HepG2 (cell line): ENCODE results near the gene FBN3. TPM values are rescaled to one million over a fixed set of nuclear protein-coding genes. Genes with fewer than 3 reads are reported as not detected.

Experiments used
- ATAC-seq: fragments of 200-7000 bp; cut with Tn5 transposase; 3 replicates; pipeline ENCODE4 v1.9.1; 2020; ENCODE audit warnings: mild to moderate bottlenecking, moderate library complexity
- BruUV-seq: library from RNA; stranded (reverse); fragments of 400-500 nt; replicated peaks from 2 replicates; lab custom pipeline; 2021; lab: Mats Ljungman, UMichigan
- CTCF ChIA-PET: fragments of 300-600 bp; formaldehyde crosslinking; extraction: SDS; loops from one replicate; lab custom pipeline; 2021; ENCODE audit warnings: low total read pairs, inconsistent platforms, low intra/inter-chr PET ratio; lab: Yijun Ruan, JAX
- POLR2A ChIA-PET: fragments of 350-600 bp; sonication (Branson Sonifier 250); formaldehyde crosslinking; loops from one replicate; lab custom pipeline; 2020; ENCODE audit warnings: antibody characterized with exemption, inconsistent platforms; lab: Yijun Ruan, JAX
- DNase-seq: peaks from one replicate; pipeline ENCODE4 v3.0.0-alpha.2; 2015; ENCODE audit warnings: low spot score
- FAIRE-seq: peaks from 3 replicates; lab custom pipeline; 2011; peaks lifted over from hg19 to GRCh38; lab: Jason Lieb, UNC
- H2AFZ ChIP-seq: one replicate; pipeline ENCODE4 v1.6.1; 2011; ENCODE audit warnings: low read length, inconsistent platforms
- H3K27ac ChIP-seq: fragments of 300-600 bp; 3 replicates; pipeline ENCODE4 v1.8.0; 2011; ENCODE audit warnings: mixed run types, mild to moderate bottlenecking, mixed read lengths, low read length, inconsistent platforms; ENCODE audit not compliant: insufficient read depth; ENCODE audit errors: extremely low read length
- H3K27me3 ChIP-seq, 2 experiments: fragments of 200-600 bp in 1 of 2; 2 replicates in 1 of 2; 3 replicates in 1 of 2; pipeline versions ENCODE4 v1.6.0 to v1.8.0; 2011; ENCODE audit warnings: low read length in 2 of 2, mild to moderate bottlenecking in 2 of 2, moderate library complexity in 2 of 2, inconsistent platforms in 1 of 2; ENCODE audit not compliant: insufficient read depth in 2 of 2, control insufficient read depth in 1 of 2
- H3K36me3 ChIP-seq, 2 experiments: fragments of 200-600 bp in 1 of 2; replicated peaks in 1 of 2; 2 replicates in 1 of 2; 3 replicates in 1 of 2; pipeline versions ENCODE4 v1.5.1 to v1.8.0; 2011; ENCODE audit warnings: low read length in 2 of 2, inconsistent platforms in 1 of 2; ENCODE audit not compliant: insufficient read depth in 2 of 2, control insufficient read depth in 1 of 2
- H3K4me1 ChIP-seq: 2 replicates; pipeline ENCODE4 v1.5.1; 2012; ENCODE audit warnings: low read length, inconsistent platforms; ENCODE audit not compliant: insufficient read depth
- H3K4me2 ChIP-seq: 2 replicates; pipeline ENCODE4 v1.6.0; 2011; ENCODE audit warnings: low read depth, low read length, inconsistent platforms
- H3K4me3 ChIP-seq, 3 experiments: fragments of 200-600 bp in 1 of 3; sonication (generic), shearing (Covaris generic) in 1 of 3; replicated peaks in 1 of 3; 2 replicates each; pipeline ENCODE4 v1.5.1; 2011 to 2016; ENCODE audit warnings: low read length in 3 of 3, inconsistent platforms in 2 of 3, low read depth in 2 of 3, mild to moderate bottlenecking in 2 of 3, control low read depth in 1 of 3, mixed read lengths in 1 of 3; ENCODE audit not compliant: insufficient read depth in 1 of 3
- H3K79me2 ChIP-seq: one replicate; pipeline ENCODE4 v1.6.1; 2011; ENCODE audit warnings: low read length, inconsistent platforms; ENCODE audit not compliant: insufficient read depth
- H3K9ac ChIP-seq: 2 replicates; pipeline ENCODE4 v1.6.0; 2011; ENCODE audit warnings: mild to moderate bottlenecking, low read depth, low read length, inconsistent platforms; ENCODE audit not compliant: insufficient read depth
- H3K9me3 ChIP-seq: 2 replicates; pipeline ENCODE4 v1.5.1; 2012; ENCODE audit warnings: mild to moderate bottlenecking, low read length
- H4K20me1 ChIP-seq: 2 replicates; pipeline ENCODE4 v1.6.0; 2011; ENCODE audit warnings: inconsistent platforms, mild to moderate bottlenecking, low read length, moderate library complexity; ENCODE audit not compliant: insufficient read depth
- ATF3 ChIP-seq: sonication (generic); formaldehyde crosslinking; IDR thresholded peaks from 2 replicates; pipeline ENCODE4 v1.4.0; 2020; ENCODE audit warnings: missing genetic modification reagents
- HMGXB3 ChIP-seq: sonication (generic); formaldehyde crosslinking; IDR thresholded peaks from 2 replicates; pipeline ENCODE4 v1.4.0; 2020; ENCODE audit warnings: missing genetic modification reagents, borderline replicate concordance
- MEIS2 ChIP-seq: sonication (generic); formaldehyde crosslinking; IDR thresholded peaks from 2 replicates; pipeline ENCODE4 v1.9.0; 2021; ENCODE audit warnings: mild to moderate bottlenecking, missing genetic modification reagents
- MIER3 ChIP-seq: IDR thresholded peaks from 2 replicates; pipeline ENCODE4 v1.6.1; 2016; ENCODE audit warnings: missing compliant biosample characterization, borderline replicate concordance
- RELA ChIP-seq: sonication (generic); formaldehyde crosslinking; IDR thresholded peaks from 2 replicates; pipeline ENCODE4 v1.4.0; 2020; ENCODE audit warnings: missing genetic modification reagents
- SAP130 ChIP-seq: IDR thresholded peaks from 2 replicates; pipeline ENCODE4 v1.6.1; 2016; ENCODE audit warnings: low read depth
- SIN3B ChIP-seq: fragments of 150-350 bp; IDR thresholded peaks from 2 replicates; pipeline ENCODE4 v1.6.1; 2014; ENCODE audit warnings: low read length
- SMC3 ChIP-seq: IDR thresholded peaks from 2 replicates; pipeline ENCODE4 v1.6.1; 2011; ENCODE audit warnings: low read length, improper control_type of control experiment
- ZBTB10 ChIP-seq: sonication (generic); formaldehyde crosslinking; IDR thresholded peaks from 2 replicates; pipeline ENCODE4 v1.4.0; 2020; ENCODE audit warnings: missing genetic modification reagents, borderline replicate concordance
- ZFP36L1 ChIP-seq: sonication (generic); formaldehyde crosslinking; IDR thresholded peaks from 2 replicates; pipeline ENCODE4 v1.8.0; 2022; ENCODE audit warnings: mild to moderate bottlenecking, missing genetic modification reagents, moderate library complexity
- ZMYM2 ChIP-seq: sonication (generic); formaldehyde crosslinking; IDR thresholded peaks from 2 replicates; pipeline ENCODE4 v1.8.0; 2022; ENCODE audit warnings: mild to moderate bottlenecking, missing genetic modification reagents
- ZMYM4 ChIP-seq: sonication (generic); formaldehyde crosslinking; IDR thresholded peaks from 2 replicates; pipeline ENCODE4 v1.8.1; 2023; ENCODE audit warnings: mild to moderate bottlenecking, missing genetic modification reagents
- ZNF124 ChIP-seq: sonication (generic); formaldehyde crosslinking; IDR thresholded peaks from 2 replicates; pipeline ENCODE4 v1.4.0; 2020; ENCODE audit warnings: missing genetic modification reagents
- ZNF138 ChIP-seq: sonication (generic); formaldehyde crosslinking; IDR thresholded peaks from 2 replicates; pipeline ENCODE4 v1.5.0; 2020; ENCODE audit warnings: mild to moderate bottlenecking, low read depth, missing genetic modification reagents
- ZNF3 ChIP-seq: IDR thresholded peaks from 2 replicates; pipeline ENCODE4 v1.7.0; 2017; ENCODE audit warnings: inconsistent platforms
- ZNF33B ChIP-seq: sonication (generic); formaldehyde crosslinking; IDR thresholded peaks from 2 replicates; pipeline ENCODE4 v1.5.1; 2020; ENCODE audit warnings: mild to moderate bottlenecking, missing genetic modification reagents
- WGBS: methylation state at CpG from one replicate; pipeline ENCODE4 v1.1.6; 2017; ENCODE audit warnings: low lambda C conversion rate; 5-methylcytosine and 5-hydroxymethylcytosine counted together
- in situ Hi-C: cut with HindIII; loops from 2 replicates; pipeline ENCODE4 v1.10.0; 2017; ENCODE audit warnings: low pct_unique_long_range_greater_than_20kb; ENCODE audit not compliant: extremely low pct_ligation_motif_present
- intact Hi-C: fragments of 100-400 bp; cut with micrococcal nuclease; formaldehyde crosslinking; loops from one replicate; pipeline ENCODE4 v1.10.0; 2022; ENCODE audit not compliant: unreplicated experiment
- polyA plus RNA-seq, 8 experiments: library from polyadenylated mRNA; depleted of rRNA in 3 of 8; stranded (reverse) in 7 of 8; unstranded in 1 of 8; fragments of >200 nt; fragmentation: Illumina TruSeq in 4 of 8; extraction: Trizol in 4 of 8; gene quantifications; 2 replicates each; pipeline versions ENCODE4 v1.2.1 to v1.2.3, GENCODE V29; 2011 to 2016; ENCODE audit warnings: low read depth in 4 of 8, missing spikeins in 1 of 8, mixed read lengths in 1 of 8; ENCODE audit not compliant: insufficient read depth in 1 of 8
- total RNA-seq, 5 experiments: library from RNA; depleted of rRNA; stranded (reverse); fragments of >200 nt; fragmentation: Illumina TruSeq; extraction: Trizol; gene quantifications; 2 replicates each; pipeline ENCODE4 v1.2.3, GENCODE V29; 2016; ENCODE audit warnings: low read depth in 1 of 5

FBN3 gene
- total and polyA plus RNA-seq, 2 of the 13 experiments (the other 11 are each of a cell fraction or from before 2014, with no cell fraction given), result 0.20 to 1.3 TPM

- TF ChIP-seq ZFP36L1 (no peak), RELA (CRISPR knock-in tag) (no peak), ZNF138 (CRISPR knock-in tag) (no peak), ZNF124 (0 out of 2 replicates have a peak, but pooled peaks have one; percentile 42), SAP130 (CRISPR knock-in tag) (peak; percentile 59), ZNF3 (CRISPR knock-in tag) (peak; percentile 80; the same call in 1 of the 2 replicates), ZMYM4 (CRISPR knock-in tag) (peak; percentile 64), ZNF33B (CRISPR knock-in tag) (no peak), SIN3B (peak; percentile 66; the same call in 1 of the 2 replicates), ATF3 (CRISPR knock-in tag) (no peak), ZMYM2 (CRISPR knock-in tag) (peak; percentile 70), MIER3 (peak; percentile 37; the same call in 1 of the 2 replicates), SMC3 (peak; percentile 94)
These were observed 9.2 kb upstream of the FBN3 start (continued) for GRCh38 chr19:8158411-8159074.

GRCh38 chr19:8155318-8155717 lies 5.9 kb upstream of the FBN3 start:
- no peak for FAIRE-seq
- peak overlapping the region in 1 of 3 experiments; percentile 40; a peak in 2 of 6 replicates for H3K4me3 ChIP-seq
- WGBS, result 46% methylated on average over 2 of the region's 2 CpGs
- no peaks in the 10 kb centered on the region for H3K36me3 ChIP-seq
- peak overlapping the region; percentile 65 for H3K4me2 ChIP-seq
- ATAC-seq, result no peak; the same call in 1 of the 3 replicates
- no peaks in the 10 kb centered on the region for H3K9me3 ChIP-seq
- H2AFZ ChIP-seq, result no peak overlapping the region
- H4K20me1 ChIP-seq, result no peaks in the 10 kb centered on the region
- peaks cover 0 to 13% of the 10 kb centered on the region in 2 experiments; a peak in 1 of 5 replicates for H3K27me3 ChIP-seq
- DNase-seq, result no peak
- CTCF ChIA-PET, result no interaction called here
- peak overlapping the region; percentile 63 for H3K27ac ChIP-seq
- peaks cover 45% of the 10 kb centered on the region for H3K4me1 ChIP-seq
- in situ Hi-C loops, result loop anchor here (5.0 kb wide), 1 partner anchor 97 kb away; no protein-coding TSS in a partner anchor
- POLR2A ChIA-PET, result interaction anchor here (0.9 to 1.4 kb wide), 7 partner anchors 13 to 212 kb away, joined by 3 to 12 read pairs (median 3); partner anchors contain the start of genes NDUFA7, RPS28 and TIMM44
- intact Hi-C loops, result loop anchor here (1.0 to 5.0 kb wide), 2 partner anchors 91 to 138 kb away; no protein-coding TSS in a partner anchor
- H3K79me2 ChIP-seq, result no peaks in the 10 kb centered on the region
- peak overlapping the region; percentile 52 for H3K9ac ChIP-seq
- no TSS peak for BruUV-seq
- TF ChIP-seq MEIS2 (CRISPR knock-in tag), result no peak
- 0 out of 2 replicates have a peak, but pooled peaks have one; percentile 20 for TF ChIP-seq ZBTB10 (CRISPR knock-in tag)
- TF ChIP-seq HMGXB3 (CRISPR knock-in tag), result no peak
